ENCODE measurements around the gene GNB1L. TPM values are rescaled to one million over a fixed set of nuclear protein-coding genes. Genes with fewer than 3 reads are reported as not detected.

Gene GNB1L
- total and polyA plus RNA-seq, 2 experiments from 2014 or later, result 3.5 to 5.5 TPM

DNA sequence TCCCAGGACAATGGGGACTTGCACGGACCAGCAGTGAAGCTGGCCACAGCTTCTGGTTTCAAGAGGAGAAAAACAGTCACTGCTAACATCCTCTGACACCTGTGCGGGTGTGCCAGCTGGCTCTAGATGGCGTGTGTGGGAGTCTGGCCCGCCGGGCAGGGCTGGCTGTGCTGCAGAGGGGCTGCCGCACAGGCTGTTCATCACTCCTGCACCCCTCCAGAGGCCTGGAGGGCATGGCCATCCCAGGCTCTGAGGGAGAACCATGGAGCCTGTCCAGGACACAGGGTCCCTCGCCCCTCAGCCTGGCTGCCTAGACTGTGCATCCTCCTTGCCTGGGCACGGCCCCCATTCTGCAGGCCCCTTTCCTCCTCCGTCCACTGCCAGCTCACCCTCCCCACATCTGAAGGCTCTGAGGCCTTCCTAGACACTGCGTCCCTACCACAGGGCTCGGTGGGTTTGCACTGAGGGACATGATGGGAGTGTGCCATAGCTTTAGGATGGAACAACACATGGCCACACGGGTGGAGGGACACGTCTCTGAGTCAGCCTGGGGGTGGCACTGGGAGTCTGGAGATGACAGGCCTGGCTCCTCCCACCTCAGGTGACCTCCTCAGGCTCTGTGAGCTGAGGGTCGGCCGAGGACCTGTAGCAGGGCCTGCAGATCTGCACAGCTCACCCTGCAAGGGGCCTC is 42.1 kb upstream of the GNB1L start:
- Histone ChIP-seq H3K27ac (no peak overlapping the region), H3K27me3 (no peaks in the 10 kb centered on the region), H3K36me3 (no peaks in the 10 kb centered on the region), H3K9me3 (ENCODE audit: low read depth) (no peaks in the 10 kb centered on the region), H3K4me1 (ENCODE audit: low read depth) (peaks cover 12% of the 10 kb centered on the region), H3K4me3 (no peak overlapping the region)
- DNase-seq (ENCODE audit: low read depth in 1 of 2, low spot score in 1 of 2), result no peak
- TF ChIP-seq, protein P1, sequence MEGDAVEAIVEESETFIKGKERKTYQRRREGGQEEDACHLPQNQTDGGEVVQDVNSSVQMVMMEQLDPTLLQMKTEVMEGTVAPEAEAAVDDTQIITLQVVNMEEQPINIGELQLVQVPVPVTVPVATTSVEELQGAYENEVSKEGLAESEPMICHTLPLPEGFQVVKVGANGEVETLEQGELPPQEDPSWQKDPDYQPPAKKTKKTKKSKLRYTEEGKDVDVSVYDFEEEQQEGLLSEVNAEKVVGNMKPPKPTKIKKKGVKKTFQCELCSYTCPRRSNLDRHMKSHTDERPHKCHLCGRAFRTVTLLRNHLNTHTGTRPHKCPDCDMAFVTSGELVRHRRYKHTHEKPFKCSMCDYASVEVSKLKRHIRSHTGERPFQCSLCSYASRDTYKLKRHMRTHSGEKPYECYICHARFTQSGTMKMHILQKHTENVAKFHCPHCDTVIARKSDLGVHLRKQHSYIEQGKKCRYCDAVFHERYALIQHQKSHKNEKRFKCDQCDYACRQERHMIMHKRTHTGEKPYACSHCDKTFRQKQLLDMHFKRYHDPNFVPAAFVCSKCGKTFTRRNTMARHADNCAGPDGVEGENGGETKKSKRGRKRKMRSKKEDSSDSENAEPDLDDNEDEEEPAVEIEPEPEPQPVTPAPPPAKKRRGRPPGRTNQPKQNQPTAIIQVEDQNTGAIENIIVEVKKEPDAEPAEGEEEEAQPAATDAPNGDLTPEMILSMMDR (IDR thresholded peaks at IDR 0.05; ENCODE audit: low read depth, low read length), result no peak

GRCh38 chr22:19895160-19895849 is 40.6 kb upstream of the GNB1L start:
- DNase-seq (ENCODE audit: low read depth in 1 of 2, low spot score in 1 of 2), result no peak
- H3K36me3 ChIP-seq, result no peaks in the 10 kb centered on the region
- H3K27me3 ChIP-seq, result no peaks in the 10 kb centered on the region
- H3K9me3 ChIP-seq (ENCODE audit: low read depth), result no peaks in the 10 kb centered on the region
- no peak overlapping the region for H3K4me3 ChIP-seq
- no peak overlapping the region for H3K27ac ChIP-seq
- H3K4me1 ChIP-seq (ENCODE audit: low read depth), result peaks cover 20% of the 10 kb centered on the region
- TF ChIP-seq, protein P1 (IDR thresholded peaks at IDR 0.05; ENCODE audit: low read depth, low read length), result no peak

DNA sequence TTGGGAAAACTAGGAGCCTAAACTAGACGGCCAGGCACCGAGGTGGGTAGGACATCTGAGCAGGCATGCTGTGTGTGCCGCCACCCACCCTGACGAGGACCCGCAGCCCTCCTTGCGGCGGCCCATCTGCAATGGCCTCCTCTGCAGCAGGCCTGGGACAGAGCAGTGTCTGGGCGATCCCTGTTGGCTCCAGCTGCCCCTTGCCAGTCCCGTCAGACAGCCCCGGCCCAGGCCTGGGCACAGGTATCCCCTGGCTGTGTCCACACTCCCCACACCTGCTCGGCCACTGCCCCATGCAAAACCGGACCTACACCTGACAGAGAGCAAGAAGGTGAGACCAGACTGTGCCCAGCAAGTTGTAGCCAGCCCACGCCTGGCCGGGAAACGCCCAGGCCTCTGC is 38.7 kb upstream of the GNB1L start:
- no peak overlapping the region for H3K27ac ChIP-seq
- no peaks in the 10 kb centered on the region for H3K36me3 ChIP-seq
- DNase-seq (ENCODE audit: low read depth in 1 of 2, low spot score in 1 of 2), result no peak
- no peak overlapping the region for H3K4me3 ChIP-seq
- TF ChIP-seq, protein P1 (IDR thresholded peaks at IDR 0.05; ENCODE audit: low read depth, low read length), result no peak
- H3K4me1 ChIP-seq (ENCODE audit: low read depth), result peaks cover 20% of the 10 kb centered on the region
- H3K27me3 ChIP-seq, result no peaks in the 10 kb centered on the region
- no peaks in the 10 kb centered on the region for H3K9me3 ChIP-seq (ENCODE audit: low read depth)

DNA sequence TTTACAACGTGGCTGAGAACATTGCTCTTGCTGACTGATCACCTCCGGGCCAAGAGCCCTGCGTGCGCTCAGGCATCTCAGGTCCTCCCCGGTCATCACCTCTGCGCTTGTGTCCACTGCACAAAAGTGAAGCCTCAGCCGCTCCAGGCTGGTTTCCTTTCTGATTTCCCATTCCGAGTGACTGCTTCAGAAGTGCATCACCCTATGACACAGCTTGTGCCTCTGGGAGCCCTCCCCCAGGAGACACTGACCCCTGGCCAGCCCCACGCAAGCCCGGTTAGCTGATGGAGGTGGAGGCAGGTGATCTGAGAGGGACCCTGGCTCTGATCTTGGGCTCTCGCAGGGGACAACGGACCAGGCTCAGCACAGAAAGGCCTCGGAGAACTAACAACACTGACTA is 38.3 kb upstream of the GNB1L start:
- Histone ChIP-seq H3K27me3 (no peaks in the 10 kb centered on the region), H3K36me3 (no peaks in the 10 kb centered on the region), H3K4me3 (no peak overlapping the region), H3K27ac (no peak overlapping the region), H3K9me3 (ENCODE audit: low read depth) (no peaks in the 10 kb centered on the region), H3K4me1 (ENCODE audit: low read depth) (peaks cover 20% of the 10 kb centered on the region)
- TF ChIP-seq, protein P1 (IDR thresholded peaks at IDR 0.05; ENCODE audit: low read depth, low read length), result no peak
- DNase-seq (ENCODE audit: low read depth in 1 of 2, low spot score in 1 of 2), result no peak

DNA sequence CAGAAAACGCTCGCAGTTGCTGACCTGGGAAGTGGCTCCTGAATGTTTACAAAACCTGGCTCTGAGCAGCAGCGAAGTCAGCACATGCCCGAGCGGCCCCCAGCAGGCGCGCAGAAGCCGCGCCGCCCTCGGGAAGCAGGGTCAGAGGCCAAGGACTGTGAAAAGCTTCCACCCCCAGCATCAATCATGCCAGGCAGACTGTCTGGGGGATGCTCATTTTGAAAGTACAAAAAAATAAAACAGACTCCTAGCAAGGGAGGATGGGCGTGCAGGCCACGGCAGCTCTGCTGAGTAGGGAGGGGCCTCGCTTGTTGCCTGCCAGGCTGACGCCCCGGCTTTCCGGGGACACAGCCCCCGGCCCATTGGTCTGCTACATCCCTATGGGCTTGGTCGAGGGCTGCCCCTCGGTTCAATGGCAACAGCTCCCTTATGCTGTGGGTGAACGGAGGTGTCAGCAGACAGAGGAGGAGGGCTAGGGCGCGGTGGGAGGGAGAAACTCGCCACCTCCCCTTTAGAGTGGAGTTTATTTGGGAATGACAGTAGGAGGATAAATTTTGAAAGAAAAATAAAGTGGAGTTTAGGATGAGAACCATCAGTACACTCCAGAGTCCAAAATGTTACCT is 37.7 kb upstream of the GNB1L start:
- Histone ChIP-seq H3K27me3 (no peaks in the 10 kb centered on the region), H3K4me1 (ENCODE audit: low read depth) (peaks cover 15% of the 10 kb centered on the region), H3K36me3 (no peaks in the 10 kb centered on the region), H3K4me3 (no peak overlapping the region), H3K27ac (no peak overlapping the region), H3K9me3 (ENCODE audit: low read depth) (no peaks in the 10 kb centered on the region)
- TF ChIP-seq, protein P1 (IDR thresholded peaks at IDR 0.05; ENCODE audit: low read depth, low read length), result no peak
- DNase-seq (ENCODE audit: low read depth in 1 of 2, low spot score in 1 of 2), result peak in 1 of 2 donors; percentile 63
